ENCODE data around the gene TTLL13.

GRCh38 chr15:90234096-90234988 is 15.0 kb upstream of the TTLL13 start, which contains the start of gene GDPGP1:
- TF ChIP-seq CTCF (IDR thresholded peaks at IDR 0.05; ENCODE audit: low read depth, low read length) (no peak), EZH2phosphoT487 (IDR thresholded peaks at IDR 0.05; ENCODE audit: low read depth) (no peak)

Measured in OCI-LY3 (cell line).